Activated CD8-positive, alpha-beta memory T cell treated with anti-CD3 and anti-CD28 coated beads for 4 hours (primary cell): ENCODE results near the gene ADARB2.
"Not testable (repeated sequence)": the region's sequence is repeated elsewhere in the genome, so short reads cannot be mapped to it uniquely, and the experiment has no call there.

Experiments
- DNase-seq, 2 donors: peaks; one replicate each; pipeline ENCODE4 v3.0.0-alpha.2; 2020; ENCODE audit warnings: low read depth in 2 of 2

The ADARB2 gene

DNA sequence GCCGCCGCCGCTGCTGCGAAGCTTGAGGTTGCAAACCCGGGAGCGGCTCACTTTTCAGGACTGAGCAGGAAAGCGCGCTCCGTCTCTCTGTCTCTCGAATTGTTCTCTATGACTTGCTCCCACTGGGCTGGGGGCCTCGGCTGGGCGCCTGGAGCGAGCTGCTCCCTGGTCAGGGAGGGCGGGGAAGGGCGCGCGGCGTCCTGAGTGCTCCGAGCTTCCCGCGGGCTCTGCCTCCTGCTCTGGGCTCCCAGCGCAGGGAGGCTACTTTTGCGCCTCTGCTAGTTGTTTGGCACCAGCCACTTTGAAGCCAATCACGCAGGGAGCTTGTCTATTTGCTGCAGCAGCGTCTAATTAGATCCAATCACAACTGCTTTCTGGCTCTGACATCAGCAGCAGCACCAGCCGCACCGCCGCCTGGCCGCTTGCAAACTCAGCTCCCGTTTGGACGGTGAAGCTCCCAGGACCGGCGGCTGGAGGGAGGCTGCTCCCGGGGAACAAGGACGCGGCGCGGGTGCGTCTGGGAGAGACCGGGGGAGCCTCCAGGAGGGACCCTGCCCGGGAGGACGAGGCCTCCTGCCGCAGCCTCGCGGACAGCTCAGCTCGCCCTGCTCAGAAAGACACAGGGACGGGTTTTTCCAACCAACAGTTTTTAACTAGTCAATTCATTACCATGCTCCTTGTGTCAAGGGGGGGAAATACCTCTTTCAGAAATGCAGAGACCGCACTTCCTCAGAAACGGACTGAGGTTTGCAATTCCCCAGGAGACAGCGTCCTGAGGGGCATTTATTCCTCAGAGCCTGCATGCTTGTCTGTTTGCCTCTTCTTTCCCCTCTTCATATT is at the start of gene ADARB2:
Gene ADARB2 (minus strand): TSS at position 304 of the 840 bp plus-strand sequence.
- no peak for DNase-seq

DNA sequence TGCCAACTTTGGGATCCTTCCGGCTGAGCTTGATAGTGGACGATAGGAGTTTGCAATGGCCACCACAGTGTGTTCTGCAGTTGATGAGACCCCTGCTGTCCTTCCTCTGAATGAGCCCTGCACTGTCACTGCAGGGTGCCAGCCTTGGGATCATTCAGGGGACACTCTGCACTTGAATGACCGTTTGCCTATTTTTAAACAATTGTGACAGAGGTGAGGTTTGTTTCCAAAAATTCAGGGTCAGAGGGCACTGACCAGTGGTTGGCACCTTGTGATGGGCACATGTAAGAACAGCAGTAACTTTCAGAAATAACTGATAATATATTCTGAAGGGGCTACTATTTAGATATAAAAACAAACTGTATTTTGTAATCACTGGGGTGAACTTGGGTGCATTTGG is 48.5 kb upstream of the ADARB2 start:
- no peak for DNase-seq

DNA sequence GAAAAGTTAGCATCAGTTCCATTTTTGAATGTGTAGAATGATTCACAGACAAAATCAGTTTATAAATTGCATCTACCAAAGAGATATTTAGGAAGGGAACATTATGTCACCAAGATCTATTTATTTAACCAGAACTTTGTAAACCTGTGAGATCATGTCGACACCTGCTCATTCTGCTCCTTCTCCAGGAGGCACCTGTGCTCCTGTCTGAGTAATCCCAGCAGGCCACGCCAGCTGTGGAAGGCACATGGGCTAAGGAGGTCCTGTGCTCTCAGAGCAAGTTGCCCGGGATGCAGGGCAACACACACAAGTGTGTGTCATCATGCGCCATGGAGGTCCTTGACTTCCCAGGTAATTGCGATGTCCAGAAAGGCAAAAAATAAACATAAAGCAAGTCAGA is 45.5 kb upstream of the ADARB2 start:
- no peak for DNase-seq

DNA sequence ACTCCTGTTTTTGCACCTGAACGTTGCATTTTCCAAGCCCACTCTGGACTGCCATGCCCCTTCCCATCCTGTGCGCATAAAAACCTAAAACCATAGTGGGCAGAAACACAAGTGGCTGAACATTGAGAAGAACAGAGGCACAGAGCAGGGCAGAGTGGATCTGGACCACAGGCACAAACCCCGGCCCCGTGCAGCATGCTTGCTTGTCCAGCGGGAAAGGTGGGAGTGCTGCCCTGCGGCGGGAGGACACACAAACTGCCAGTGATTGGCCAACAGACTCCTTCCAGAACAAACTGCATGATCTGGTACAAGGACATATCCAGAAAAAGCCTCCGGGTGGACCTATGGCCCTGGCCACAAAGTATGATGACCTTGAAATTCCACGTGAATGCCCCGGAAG is 42.5 kb upstream of the ADARB2 start:
- DNase-seq: no peak

DNA sequence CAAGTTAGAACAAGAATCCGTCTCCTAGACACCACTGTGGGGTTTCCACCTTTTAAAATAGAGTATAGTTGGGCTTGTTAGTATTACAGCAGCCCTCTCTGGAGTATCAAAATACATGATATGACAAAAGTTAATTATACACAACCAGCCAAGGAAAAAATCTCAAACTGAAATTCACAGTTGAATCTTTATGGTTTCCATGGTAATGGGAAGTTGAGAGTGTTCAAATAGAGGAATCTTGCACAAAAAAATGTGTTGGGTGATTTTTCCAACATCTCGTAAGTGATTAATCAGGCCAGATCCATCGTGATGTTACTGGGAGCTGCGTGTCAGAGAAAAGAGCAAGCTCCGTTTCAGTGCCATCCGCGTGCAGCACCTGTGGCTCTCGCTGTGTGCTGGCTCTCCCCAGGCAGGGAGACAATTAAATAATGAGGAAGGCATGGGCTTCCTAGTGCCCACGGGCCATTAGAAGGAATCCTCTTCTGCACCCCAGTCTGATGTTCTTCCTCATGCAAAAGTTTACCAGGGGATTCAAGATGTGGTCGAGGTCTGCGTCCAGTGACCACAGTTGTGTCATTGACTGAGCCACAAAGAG is 41.1 kb upstream of the ADARB2 start:
- no peak for DNase-seq

DNA sequence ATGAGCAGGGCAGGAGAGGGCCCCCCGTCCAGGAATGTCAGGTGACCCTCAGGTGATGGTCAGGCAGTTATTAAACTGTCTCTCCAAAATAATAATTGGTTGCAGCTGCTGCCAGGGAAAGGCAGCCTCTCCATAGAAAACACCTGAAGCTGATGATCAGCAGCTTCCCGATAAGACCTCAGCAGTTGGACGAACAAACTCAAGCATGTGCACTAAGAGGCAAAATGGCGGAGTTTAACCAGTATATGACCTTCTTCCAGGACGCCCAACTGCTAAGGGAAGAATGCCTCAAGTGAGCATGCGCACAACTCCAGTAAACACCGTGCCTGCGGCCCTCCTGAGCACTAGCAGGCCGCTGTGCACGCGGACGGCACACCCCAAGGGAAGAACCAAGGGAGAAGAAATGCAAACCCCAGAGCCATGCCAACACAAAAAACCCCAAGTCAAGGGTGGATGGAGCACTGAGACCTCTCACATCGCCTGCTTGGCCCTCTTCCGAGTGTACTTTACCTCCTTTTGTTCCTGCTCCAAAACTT is 38.9 kb upstream of the ADARB2 start:
- DNase-seq: no peak

DNA sequence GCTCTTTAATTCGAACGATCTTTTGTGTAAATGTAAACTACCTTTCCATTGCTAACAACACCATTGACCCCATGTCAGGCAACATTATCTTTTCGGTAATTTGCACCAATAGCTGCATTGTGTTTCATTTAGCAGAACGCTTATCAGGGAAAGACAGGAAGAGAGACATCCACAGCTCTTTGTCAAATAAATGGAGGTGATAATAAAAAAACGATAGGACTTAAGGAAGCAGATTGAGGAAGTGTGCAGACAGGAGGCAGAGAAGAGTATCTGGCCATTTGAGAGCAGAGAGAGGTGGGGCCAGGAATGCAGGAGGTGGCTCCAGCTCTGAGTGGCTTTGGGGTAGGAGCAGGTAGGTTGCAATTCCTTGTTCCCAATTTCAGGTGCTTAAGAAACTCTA is 37.5 kb upstream of the ADARB2 start:
- no peak for DNase-seq

DNA sequence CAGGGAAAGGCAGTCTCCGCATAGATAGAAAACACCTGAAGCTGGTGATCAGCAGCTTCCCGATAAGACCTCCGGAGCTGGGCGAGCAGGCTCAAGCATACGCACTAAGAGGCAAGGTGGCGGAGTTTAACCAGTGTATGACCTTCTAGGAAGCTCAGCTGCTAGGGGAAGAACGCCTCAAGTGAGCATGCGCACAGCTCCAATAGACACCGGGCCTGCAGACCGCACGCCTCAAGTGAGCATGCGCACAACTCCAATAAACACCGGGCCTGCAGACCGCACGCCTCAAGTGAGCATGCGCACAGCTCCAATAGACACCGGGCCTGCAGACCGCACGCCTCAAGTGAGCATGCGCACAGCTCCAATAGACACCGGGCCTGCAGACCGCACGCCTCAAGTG is 35.9 kb upstream of the ADARB2 start:
- DNase-seq: not testable (repeated sequence)

DNA sequence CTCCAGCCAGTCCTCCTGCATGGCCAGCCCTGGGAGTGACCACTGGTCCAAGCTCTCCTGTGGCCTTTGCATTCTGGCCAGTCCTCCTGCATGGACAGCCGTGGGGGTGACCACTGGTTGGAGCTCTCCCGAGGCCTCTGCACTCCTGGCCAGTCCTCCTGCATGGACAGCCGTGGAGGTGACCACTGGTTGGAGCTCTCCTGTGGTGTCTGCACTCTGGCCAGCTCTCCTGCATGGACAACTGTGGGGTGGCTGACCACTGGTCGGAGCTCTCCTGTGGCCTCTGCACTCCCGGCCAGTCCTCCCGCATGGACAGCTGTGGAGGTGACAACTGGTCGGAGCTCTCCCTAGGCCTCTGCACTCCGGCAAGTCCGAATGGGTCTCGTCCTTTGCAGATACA is 28.7 kb upstream of the ADARB2 start:
- DNase-seq: no peak

DNA sequence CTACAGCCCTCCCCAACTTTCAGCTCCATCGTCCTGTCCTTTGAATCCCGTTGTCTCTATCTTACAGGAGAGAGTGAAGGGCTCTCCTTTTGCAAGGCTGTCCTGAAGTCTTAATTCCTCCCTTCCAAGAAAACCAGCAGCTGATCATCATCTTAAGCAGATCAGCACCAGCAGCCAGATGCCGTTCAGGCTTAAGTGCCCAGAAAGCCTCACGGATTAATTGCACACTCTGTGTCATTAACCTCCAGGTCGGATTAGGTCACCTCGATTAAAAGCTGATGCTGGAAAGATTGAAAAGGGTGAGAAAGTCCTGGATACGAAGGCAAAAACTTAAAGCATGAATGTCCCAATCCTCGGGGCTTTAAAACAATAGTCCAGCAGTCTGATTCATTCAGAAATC is 24.8 kb upstream of the ADARB2 start:
- DNase-seq: no peak

DNA sequence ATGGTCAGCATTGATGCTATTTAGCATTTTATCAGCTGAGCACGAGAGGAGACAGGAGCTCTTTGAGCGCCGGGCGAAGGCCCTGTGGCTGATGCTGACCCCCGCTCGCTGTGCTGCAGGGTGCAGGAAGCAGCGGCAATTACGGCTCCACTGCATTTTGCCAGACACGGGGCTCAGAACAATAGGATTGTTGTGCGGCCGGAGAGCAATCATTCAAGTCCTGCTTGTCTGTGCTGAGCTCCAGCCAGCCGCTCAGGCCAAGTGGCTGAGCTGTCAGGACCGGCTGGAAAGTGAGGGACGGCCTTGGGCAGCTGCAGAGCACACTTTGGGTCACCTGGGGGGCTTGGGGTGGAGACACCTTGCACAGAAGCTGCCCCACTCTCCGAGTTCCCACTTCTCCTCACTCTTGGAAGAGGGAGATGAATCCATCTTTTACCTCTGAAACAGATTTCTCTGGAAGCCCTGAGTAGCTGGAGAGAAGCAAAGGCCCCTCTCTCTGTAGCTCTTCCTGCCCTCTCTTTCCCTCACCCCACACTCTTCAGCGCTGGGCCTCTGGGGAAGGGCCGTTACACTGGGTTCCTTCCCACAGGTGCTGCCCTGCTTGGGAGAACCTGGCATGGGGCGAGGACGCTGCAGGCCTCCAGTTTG is 17.3 kb upstream of the ADARB2 start:
- DNase-seq: no peak

DNA sequence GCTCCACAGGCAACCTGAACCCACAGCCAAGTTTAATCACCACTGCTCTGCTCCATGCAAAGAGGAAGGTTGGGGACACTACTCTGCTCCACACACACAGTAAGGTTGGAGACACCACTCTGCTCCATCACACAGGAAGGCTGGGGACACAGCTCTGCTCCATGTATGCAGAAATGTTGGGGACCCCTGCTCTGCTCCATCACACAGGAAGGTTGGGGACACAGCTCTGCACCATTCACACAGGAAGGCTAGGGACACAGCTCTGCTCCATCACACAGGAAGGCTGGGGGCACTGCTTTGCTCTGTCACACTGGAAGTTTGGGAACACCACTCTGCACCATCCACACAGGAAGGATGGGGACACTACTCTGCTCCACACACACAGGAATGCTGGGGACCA is 14.8 kb upstream of the ADARB2 start:
- DNase-seq: no peak

DNA sequence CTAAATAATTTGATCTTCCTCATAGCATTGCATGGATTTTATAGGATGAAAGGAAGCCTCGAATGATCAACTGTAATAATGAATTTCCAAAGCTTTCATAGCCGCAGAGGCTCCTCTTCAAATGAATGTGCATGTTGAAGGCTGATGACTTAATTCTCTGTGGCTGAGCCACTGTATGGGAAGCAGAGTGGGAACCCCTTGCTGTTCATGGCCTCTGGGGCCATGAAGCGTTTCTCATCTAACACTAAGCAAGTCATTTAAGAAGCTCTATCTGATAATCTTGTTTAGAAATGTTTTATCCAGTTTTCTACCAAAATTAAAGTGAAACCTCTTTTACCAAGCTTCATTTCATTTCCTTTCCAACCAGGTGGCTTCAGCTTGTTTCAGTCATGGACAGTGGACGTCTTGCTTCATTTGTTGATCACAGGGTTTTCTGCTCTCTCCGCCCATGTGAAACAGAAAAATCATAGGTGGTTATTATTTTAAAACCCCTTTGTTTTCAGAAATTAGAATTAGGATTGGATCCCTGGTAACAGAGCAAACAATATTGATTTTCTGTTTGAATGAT is 10.3 kb upstream of the ADARB2 start:
- no peak for DNase-seq

DNA sequence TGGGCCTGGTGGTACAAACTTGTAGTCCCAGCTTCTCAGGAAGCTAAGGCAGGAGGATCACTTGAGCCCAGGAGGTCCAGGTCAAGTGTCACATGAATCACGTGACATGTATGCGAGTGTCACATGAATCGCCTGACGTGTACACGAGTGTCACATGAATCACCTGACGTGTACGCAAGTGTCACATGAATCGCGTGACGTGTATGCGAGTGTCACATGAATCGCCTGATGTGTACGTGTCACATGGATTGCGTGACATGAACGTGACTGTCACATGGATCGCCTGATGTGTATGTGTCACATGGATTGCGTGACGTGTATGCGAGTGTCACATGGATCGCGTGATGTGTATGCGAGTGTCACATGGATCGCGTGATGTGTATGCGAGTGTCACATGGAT is 9.5 kb upstream of the ADARB2 start:
- no peak for DNase-seq

DNA sequence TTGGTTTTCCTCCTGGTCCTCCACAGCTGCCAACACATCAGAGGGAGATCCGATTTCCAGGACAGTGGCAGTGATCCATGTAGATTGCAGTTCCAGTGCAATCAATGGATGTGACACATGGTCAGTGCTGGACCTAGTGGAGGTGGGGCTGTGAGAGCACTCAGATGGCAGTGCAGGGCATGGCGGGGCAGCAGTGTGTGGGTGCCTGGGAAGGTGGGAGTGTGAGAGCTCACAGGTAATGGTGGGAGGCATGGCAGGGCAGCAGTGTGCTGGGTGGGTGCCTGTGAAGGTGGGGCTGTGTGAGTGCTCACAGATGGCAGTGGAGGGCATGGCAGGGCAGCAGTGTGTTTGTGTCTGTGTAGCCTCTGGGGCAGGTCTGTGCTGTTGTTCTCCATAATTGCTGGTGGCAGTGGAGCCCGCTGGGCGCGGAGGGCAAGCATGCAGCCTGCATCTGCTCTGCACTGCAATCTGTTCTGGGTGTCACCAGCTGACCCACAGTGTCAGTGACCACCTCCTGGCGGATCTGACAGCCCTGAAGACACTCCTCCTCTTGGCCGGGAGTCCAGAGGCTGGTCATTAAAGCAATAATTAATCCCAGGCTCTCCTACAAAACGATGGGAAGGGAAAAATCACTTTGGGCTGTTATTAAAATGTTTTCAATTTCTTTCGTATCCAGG is 8.6 kb upstream of the ADARB2 start:
- no peak for DNase-seq

DNA sequence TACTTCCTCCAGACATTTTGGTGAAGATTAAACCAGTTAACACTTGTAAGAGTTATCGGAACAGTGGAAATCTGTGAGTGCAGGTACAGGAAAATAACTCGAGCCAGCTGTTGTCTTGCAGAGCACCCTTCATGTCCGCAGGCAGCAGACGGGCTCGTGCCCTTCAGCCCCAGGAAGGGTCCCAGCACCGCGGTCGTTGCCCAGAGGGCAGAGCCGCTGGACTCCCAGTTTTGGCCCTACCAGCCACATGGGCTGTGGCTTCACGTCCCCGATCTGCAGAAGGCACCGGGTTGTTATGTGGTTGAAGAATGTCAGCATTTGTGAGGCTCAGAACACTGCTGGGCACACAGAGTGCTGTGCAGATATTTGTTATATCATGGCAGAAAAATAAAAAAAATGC is 7.2 kb upstream of the ADARB2 start:
- DNase-seq: no peak

DNA sequence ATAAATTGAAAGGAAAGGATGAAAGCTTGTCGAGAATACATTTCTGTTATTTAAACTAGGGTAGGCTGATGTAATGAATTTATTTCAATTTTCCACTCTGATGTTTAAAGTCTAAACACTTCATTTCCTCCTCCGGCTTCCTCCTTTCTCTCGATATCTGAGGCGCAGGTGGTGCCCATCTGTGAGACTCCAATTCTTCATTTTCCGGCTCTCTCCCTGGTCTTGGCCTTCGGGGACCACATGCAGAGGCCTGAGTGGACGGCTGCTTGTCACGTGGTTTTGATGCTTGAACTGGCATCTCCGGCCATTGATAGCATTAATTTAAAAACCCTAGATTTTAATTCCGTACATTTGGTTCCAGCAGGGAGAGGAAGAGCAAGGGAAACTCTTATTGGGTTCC is 5.8 kb upstream of the ADARB2 start:
- DNase-seq: no peak

DNA sequence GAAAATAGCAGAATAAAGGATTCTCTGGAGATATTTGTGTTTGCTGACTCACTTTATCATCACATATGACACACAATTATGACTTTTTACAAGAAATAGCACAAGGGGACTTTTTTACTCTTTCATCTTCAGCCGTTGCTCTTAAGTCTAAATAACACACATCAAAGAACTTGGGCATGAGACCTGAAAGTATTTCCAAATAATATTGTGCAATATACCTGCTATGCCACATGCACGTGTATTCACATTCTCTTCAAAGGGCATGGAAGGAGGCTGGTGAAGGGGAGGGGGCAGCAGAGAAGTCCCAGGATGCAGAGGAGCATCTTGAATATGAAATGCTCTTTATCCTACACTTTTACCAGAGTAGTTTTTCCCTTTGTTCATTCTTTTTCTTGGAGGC is 4.1 kb upstream of the ADARB2 start:
- no peak for DNase-seq

DNA sequence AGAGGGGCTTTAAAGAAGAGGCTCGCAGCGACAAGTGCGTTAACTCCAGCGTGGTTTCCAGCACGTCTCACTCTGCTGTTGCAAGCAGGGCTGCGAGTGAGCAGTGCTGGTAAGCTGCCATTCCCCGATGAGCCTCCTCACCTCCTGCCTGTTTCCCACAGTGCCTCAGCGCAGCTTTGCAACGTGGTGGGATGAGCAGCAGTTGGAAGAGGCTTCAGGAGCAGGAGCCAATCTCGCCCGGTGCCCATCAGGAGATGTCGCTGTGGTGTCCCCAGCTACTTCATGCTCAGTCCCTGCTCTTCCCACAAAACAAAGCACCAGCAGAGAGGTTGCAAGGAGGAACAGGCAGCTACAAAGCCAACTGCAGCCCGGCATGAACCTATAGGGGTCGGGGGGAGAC is 2.4 kb upstream of the ADARB2 start:
- no peak for DNase-seq

DNA sequence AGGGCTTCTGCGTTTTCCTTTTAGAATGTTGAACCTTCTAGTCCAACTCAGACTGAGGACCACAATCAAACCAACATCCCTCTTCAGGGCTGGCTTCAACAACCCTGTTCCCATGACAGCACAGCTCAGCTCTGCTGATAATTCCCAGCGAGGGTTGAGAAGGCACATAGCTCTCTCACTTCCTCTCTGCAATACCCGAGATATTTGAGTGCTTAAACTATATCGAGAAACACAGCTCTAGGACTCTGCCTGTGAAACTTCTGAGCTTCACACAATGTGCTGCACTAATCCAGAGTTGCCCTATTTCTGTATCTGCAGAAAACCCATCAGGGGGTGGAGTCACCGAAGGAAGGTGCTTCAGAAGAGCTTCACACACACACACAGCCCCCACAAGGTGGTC is 1.6 kb upstream of the ADARB2 start:
- no peak for DNase-seq

DNA sequence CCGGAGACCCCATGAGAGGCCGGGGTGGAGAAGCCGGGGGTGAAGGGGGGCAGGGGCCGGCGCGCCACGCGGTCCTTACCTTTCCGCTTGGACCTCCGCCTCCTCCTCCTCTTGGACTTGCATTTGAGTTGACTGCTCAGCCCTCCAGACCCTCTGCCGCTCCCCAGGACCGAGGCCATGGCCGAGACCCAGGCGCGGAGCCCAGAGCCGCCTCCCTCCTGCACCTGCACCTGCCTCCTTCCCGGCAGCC is 428 bp downstream of the ADARB2 start:
- no peak for DNase-seq
